Transverse colon (tissue), 3 donors: ENCODE data around the gene SYCP3.

Experiments
- EP300 ChIP-seq: sonication (generic); formaldehyde crosslinking; IDR thresholded peaks from one replicate; pipeline ENCODE4 v1.6.1; 2017; ENCODE audit warnings: antibody characterized with exemption, low read depth
- TF ChIP-seq, protein P1 (sequence below), 5 experiments: fragments of 200-600 bp in 3 of 5; fragments of 450-650 bp in 2 of 5; sonication (generic) in 3 of 5; IDR thresholded peaks; 1 replicate in 2 of 5; 2 replicates in 3 of 5; pipeline ENCODE4 v1.5.1; 2016 to 2017; ENCODE audit warnings: antibody characterized with exemption in 5 of 5, inconsistent platforms in 3 of 5, mild to moderate bottlenecking in 2 of 5, moderate library complexity in 1 of 5

DNA sequence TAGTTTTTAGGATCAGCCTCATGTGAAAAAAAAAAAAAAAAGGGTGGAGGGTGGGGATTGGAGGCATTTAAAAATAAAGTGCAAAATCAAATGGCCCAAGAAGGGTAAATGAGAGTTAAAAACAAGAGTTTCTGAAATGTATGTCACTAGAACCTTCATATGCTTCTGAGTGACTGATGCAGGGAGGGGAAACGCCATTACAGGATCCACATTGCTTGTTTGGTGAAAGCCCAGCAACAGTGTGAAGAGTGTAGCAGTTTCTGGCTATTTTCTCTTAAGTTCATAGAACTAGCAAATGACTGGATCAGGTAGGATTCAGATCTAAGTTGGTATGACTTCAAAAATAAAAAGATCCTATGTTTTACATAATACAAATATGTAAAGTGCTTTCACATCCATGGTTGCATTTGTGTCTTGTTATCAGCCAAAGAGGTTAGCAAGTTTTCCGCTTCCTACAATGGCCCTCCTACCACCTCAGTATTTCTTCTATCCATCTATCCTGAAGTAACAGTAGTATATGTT lies 38.9 kb downstream of the SYCP3 start:
- no peak for TF ChIP-seq EP300
- TF ChIP-seq, protein P1, sequence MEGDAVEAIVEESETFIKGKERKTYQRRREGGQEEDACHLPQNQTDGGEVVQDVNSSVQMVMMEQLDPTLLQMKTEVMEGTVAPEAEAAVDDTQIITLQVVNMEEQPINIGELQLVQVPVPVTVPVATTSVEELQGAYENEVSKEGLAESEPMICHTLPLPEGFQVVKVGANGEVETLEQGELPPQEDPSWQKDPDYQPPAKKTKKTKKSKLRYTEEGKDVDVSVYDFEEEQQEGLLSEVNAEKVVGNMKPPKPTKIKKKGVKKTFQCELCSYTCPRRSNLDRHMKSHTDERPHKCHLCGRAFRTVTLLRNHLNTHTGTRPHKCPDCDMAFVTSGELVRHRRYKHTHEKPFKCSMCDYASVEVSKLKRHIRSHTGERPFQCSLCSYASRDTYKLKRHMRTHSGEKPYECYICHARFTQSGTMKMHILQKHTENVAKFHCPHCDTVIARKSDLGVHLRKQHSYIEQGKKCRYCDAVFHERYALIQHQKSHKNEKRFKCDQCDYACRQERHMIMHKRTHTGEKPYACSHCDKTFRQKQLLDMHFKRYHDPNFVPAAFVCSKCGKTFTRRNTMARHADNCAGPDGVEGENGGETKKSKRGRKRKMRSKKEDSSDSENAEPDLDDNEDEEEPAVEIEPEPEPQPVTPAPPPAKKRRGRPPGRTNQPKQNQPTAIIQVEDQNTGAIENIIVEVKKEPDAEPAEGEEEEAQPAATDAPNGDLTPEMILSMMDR (IDR thresholded peaks at IDR 0.05), result no peak
